ENCODE results near the gene TNFAIP2. TPM values are rescaled to one million over a fixed set of nuclear protein-coding genes. Genes with fewer than 3 reads are reported as not detected.

Gene TNFAIP2
- total and polyA plus RNA-seq, 2 donors (not counting 3 experiments of a cell fraction or from before 2014, with no cell fraction given), result 31.6 to 42.7 TPM

DNA sequence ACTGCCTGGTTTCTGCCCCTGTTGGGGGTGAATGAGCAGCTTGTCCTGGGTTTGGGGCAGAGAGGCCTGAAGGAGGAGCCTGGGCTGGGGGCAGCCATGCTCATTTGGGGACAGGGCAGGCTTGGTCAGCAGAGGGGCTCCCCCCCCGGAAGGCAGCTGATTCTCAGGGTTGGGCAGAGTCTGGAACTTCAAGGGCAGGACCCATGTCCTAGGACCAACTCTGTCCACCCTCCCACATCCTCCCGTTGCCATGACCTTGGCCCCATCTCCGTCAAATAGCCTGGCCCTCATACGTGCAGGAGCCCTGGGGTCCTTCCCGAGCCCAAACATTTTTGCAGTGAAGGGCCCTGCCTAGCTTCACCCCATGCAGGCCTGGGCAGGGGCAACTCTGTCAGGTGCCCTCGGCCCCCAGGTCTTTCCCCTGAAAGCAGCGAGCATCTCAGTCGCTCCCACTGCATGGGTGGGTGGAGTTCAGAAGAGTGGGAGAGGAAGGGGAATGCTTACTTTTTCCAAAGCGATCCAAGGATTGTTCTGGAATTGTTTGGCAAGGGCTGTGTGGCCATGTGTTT is 32.6 kb downstream of the TNFAIP2 start:
- ChIA-PET POLR2A (no interaction called here), CTCF (no interaction called here)
- no peaks in the 10 kb centered on the region for H3K4me1 ChIP-seq (ENCODE audit: control insufficient read depth, extremely low read depth, insufficient read depth, low read length)
- H3K9me3 ChIP-seq (replicated peaks; ENCODE audit: control insufficient read depth, insufficient read depth, low read length), result no peaks in the 10 kb centered on the region
- H3K27ac ChIP-seq (ENCODE audit: insufficient read depth, low read depth, low read length), result no peak overlapping the region
- H3K9me1 ChIP-seq (replicated peaks; ENCODE audit: control insufficient read depth, extremely low read depth, insufficient read depth, low read length), result no peaks in the 10 kb centered on the region
- H3K79me2 ChIP-seq (ENCODE audit: control insufficient read depth, insufficient read depth, low read length), result no peaks in the 10 kb centered on the region
- no peaks in the 10 kb centered on the region for H3K36me3 ChIP-seq (ENCODE audit: control insufficient read depth in 2 of 2, extremely low read depth in 1 of 2, insufficient read depth in 2 of 2, low read length in 2 of 2)
- BruUV-seq (replicated peaks), result no TSS peak
- TF ChIP-seq GATA2 (IDR thresholded peaks at IDR 0.05; ENCODE audit: insufficient read depth, insufficient read length, low read depth, low read length), result no peak
- TF ChIP-seq POLR2A (IDR thresholded peaks at IDR 0.05; ENCODE audit: low read depth, low read length), result no peak
- TF ChIP-seq, protein P1, sequence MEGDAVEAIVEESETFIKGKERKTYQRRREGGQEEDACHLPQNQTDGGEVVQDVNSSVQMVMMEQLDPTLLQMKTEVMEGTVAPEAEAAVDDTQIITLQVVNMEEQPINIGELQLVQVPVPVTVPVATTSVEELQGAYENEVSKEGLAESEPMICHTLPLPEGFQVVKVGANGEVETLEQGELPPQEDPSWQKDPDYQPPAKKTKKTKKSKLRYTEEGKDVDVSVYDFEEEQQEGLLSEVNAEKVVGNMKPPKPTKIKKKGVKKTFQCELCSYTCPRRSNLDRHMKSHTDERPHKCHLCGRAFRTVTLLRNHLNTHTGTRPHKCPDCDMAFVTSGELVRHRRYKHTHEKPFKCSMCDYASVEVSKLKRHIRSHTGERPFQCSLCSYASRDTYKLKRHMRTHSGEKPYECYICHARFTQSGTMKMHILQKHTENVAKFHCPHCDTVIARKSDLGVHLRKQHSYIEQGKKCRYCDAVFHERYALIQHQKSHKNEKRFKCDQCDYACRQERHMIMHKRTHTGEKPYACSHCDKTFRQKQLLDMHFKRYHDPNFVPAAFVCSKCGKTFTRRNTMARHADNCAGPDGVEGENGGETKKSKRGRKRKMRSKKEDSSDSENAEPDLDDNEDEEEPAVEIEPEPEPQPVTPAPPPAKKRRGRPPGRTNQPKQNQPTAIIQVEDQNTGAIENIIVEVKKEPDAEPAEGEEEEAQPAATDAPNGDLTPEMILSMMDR (IDR thresholded peaks at IDR 0.05; ENCODE audit: extremely low read depth in 1 of 2, insufficient read depth in 1 of 2, low read depth in 1 of 2, low read length in 2 of 2), result no peak
- TF ChIP-seq EZH2 (IDR thresholded peaks at IDR 0.05; ENCODE audit: borderline replicate concordance, low read depth, low read length, severe bottlenecking), result no peak
- no peak for TF ChIP-seq JUN (IDR thresholded peaks at IDR 0.05; ENCODE audit: borderline replicate concordance, insufficient read depth, insufficient read length, low read depth)
- TF ChIP-seq, protein P2, sequence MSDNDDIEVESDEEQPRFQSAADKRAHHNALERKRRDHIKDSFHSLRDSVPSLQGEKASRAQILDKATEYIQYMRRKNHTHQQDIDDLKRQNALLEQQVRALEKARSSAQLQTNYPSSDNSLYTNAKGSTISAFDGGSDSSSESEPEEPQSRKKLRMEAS (IDR thresholded peaks at IDR 0.05; ENCODE audit: insufficient read depth, insufficient read length), result no peak
- no peak for TF ChIP-seq POLR2AphosphoS5 (IDR thresholded peaks at IDR 0.05; ENCODE audit: insufficient read depth, low read depth, low read length)
- no peak for TF ChIP-seq FOS (IDR thresholded peaks at IDR 0.05; ENCODE audit: borderline replicate concordance, insufficient read depth, low read length)
- TF ChIP-seq MYC (IDR thresholded peaks at IDR 0.05; ENCODE audit: low read depth, low read length), result no peak
- H3K4me3 ChIP-seq (replicated peaks in 1 of 3; ENCODE audit: insufficient read depth in 1 of 3, low read depth in 1 of 3, low read length in 3 of 3), result no peak overlapping the region
- no peak overlapping the region for H3K9ac ChIP-seq (replicated peaks; ENCODE audit: extremely low read depth, insufficient read depth, low read length)
- intact Hi-C loops (cut with micrococcal nuclease), result no loop called here
- FAIRE-seq (no peak), DNase-seq (ENCODE audit: low read depth, low spot score) (no peak)
- dilution Hi-C loops (cut with MboI; ENCODE audit: extremely low pct_ligation_motif_present, low sequenced_read_pairs), result no loop called here
- peaks cover 0 to 7% of the 10 kb centered on the region in 2 experiments for H3K27me3 ChIP-seq (ENCODE audit: control insufficient read depth in 2 of 2, insufficient read depth in 2 of 2, low read length in 2 of 2)
- H4K20me1 ChIP-seq (replicated peaks; ENCODE audit: control insufficient read depth, extremely low read depth, insufficient read depth, low read length), result no peaks in the 10 kb centered on the region
- no peak overlapping the region for H2AFZ ChIP-seq (ENCODE audit: low read depth, low read length)
- no peak overlapping the region for H3K4me2 ChIP-seq (ENCODE audit: insufficient read depth, low read length)
